Measurements from ENCODE around the gene NSRP1.
"Not testable (repeated sequence)": the region's sequence is repeated elsewhere in the genome, so short reads cannot be mapped to it uniquely, and the experiment has no call there.

The NSRP1 gene

DNA sequence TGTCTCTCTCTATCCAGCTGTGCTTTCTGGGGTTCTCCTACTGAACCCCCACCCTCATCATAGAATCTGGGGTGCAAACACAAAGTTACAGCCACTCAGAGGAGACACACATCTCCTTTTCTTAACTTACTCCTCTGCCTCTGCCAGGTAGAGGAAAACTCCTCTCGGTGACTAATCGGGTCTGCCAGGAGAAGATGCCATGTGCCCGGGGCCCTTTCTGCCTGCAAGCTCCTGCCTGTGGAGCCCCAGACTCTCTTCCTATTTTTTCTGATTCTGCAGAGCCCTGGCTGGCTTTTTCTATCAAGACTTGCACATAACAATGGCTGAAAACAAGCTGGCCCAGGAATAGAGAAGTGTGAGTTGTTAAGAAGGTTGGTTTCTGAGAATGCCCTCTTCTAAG lies 108.5 kb downstream of the NSRP1 start:
- DNase-seq, result no peak

GRCh38 chr17:30225919-30226553 lies 109.4 kb downstream of the NSRP1 start:
- DNase-seq, result no peak

GRCh38 chr17:30226878-30227277 lies 110.3 kb downstream of the NSRP1 start:
- DNase-seq, result no peak

- DNase-seq, result no peak
Measured at GRCh38 chr17:30228011-30228410, 111.4 kb downstream of the NSRP1 start.

GRCh38 chr17:30229012-30229411 lies 112.4 kb downstream of the NSRP1 start:
- no peak for DNase-seq

- not testable (repeated sequence) for DNase-seq
Measured at GRCh38 chr17:30230009-30230408, 113.4 kb downstream of the NSRP1 start.

DNA sequence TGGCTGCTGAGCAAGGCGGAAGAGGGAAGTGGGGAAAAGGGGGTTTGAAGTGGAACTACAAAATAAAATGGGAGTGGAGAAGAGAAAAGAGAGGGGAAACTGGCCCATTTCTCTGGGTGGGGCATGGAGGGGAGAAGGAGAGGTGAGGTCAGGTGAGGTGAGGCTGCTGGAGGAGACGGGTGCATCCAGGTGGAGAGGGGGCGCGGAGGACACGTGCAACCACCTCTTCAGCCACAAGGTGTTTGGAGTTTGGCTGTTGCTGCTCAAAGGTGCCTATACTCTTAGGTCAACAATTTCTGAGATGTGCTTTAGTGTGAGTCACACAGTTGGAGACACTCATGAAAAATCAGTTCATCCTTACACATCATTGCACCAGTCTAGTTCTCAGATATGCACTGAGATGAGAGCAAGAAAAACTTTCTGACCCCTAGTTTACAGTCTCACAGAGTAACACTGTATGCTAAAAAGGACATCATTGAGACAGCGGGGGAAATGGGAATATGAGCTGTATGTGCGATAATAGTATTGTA lies 114.0 kb downstream of the NSRP1 start:
- no peak for DNase-seq

DNA sequence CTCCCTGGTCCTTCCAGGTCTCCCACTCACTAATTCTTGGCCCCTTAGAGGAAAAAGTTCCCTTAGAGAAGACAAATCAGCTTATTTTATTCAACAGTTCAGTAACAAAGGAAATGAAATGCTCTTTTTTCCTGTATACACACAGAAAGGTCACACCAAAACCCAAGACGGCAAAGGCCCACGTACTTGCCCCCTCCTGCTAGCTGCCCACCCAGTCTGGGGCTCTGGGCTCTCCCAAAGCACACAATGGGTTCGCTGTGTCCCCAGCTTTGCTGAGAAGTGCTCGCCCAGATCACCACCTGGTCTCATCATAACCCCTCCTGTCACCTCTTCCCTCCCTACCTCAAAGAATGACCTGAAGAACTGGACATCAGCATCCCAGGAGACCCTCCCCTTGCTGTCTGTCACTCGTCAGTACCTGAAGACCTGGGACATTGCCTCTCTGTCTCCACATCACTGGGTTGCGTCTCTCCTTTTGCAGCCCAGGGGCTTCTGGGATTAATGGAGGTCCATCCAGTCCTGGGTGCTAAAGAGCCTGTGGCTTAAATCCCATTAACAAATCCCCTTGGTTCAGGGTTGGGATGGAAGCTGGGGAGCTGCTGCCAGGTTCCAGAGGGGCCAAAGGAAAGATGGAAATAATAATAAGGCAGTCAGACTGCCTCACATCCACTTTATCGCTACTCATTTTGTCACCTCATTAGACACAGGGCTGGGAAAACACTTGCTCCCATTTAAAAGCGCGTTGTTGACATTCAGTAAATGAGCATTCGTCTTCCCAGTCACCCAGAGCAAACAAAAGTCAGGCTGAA lies 115.6 kb downstream of the NSRP1 start:
- no peak for DNase-seq

GRCh38 chr17:30232824-30233427 lies 116.3 kb downstream of the NSRP1 start:
- DNase-seq, result no peak

- no peak for DNase-seq
Measured at GRCh38 chr17:30234296-30234695, 117.7 kb downstream of the NSRP1 start.

DNA sequence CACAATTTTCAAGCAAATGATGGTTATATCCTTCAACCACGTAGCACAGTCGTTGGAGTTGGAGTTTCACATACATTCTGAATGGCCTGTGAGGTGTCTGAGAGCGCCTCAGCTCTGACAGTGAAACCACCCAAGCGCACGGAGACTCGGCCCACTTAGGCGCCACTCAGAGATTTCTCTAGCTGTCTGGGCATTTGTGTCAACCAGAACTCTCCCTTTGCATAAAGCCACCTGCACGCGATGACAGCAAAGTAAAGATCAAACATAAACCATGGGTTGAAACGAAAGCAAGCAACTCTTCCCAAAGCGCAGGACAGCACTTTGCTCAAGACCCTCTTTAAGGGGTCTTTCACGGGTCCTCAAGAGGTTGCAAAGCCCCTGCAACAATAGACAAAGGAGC lies 118.3 kb downstream of the NSRP1 start:
- DNase-seq, result no peak

- DNase-seq, result no peak
Measured at GRCh38 chr17:30235386-30236296, 119.0 kb downstream of the NSRP1 start, which contains the start of gene SLC6A4. Gene SLC6A4 (minus strand): TSS chr17:30235697. CDS start chr17:30221958, 13,739 bp downstream.

All from effector CD8-positive, alpha-beta T cell (primary cell).